HG03060 (cell line): ENCODE data around the gene NPIPB6.
A peak's percentile ranks its signal among the peaks of the same experiment; 100 is the strongest.
"Not testable (repeated sequence)": the region's sequence is repeated elsewhere in the genome, so short reads cannot be mapped to it uniquely, and the experiment has no call there.

Experiments
- ATAC-seq: cut with Tn5 transposase; IDR thresholded peaks from one replicate; pipeline ENCODE4 v1.9.1; 2021; ENCODE audit warnings: low read depth, moderate number of reproducible peaks; ENCODE audit not compliant: unreplicated experiment

The NPIPB6 gene

GRCh38 chr16:28363408-28363807 lies at the start of gene NPIPB6:
Gene NPIPB6 (minus strand): TSS chr16:28363508. CDS start chr16:28362822, 686 bp downstream.
- not testable (repeated sequence) for ATAC-seq

- peak; percentile 68 for ATAC-seq
Observed at GRCh38 chr16:28403220-28404072, 40.1 kb upstream of the NPIPB6 start, which contains the start of gene EIF3CL. Gene EIF3CL (minus strand): TSS chr16:28403841. CDS start chr16:28403618, 223 bp downstream.

- not testable (repeated sequence) for ATAC-seq
Observed at GRCh38 chr16:28392054-28392453, 28.7 kb upstream of the NPIPB6 start.

GRCh38 chr16:28382177-28382867 lies 19.0 kb upstream of the NPIPB6 start:
- ATAC-seq: not testable (repeated sequence)

GRCh38 chr16:28377822-28378221 lies 14.5 kb upstream of the NPIPB6 start:
- ATAC-seq: not testable (repeated sequence)

- not testable (repeated sequence) for ATAC-seq
Observed at GRCh38 chr16:28377108-28377625, 13.9 kb upstream of the NPIPB6 start.

- ATAC-seq: not testable (repeated sequence)
Observed at GRCh38 chr16:28375115-28375514, 11.8 kb upstream of the NPIPB6 start.

- not testable (repeated sequence) for ATAC-seq
Observed at GRCh38 chr16:28374281-28374680, 11.0 kb upstream of the NPIPB6 start.

- not testable (repeated sequence) for ATAC-seq
Observed at GRCh38 chr16:28367926-28368325, 4.6 kb upstream of the NPIPB6 start.

- ATAC-seq: peak; percentile 47
Observed at GRCh38 chr16:28364268-28365173, 1.2 kb upstream of the NPIPB6 start.

- ATAC-seq: not testable (repeated sequence)
Observed at GRCh38 chr16:28362600-28362999, 708 bp downstream of the NPIPB6 start.

- ATAC-seq: not testable (repeated sequence)
Observed at GRCh38 chr16:28338230-28338629, 25.1 kb downstream of the NPIPB6 start.

- not testable (repeated sequence) for ATAC-seq
Observed at GRCh38 chr16:28336940-28337710, 26.2 kb downstream of the NPIPB6 start.

GRCh38 chr16:28335678-28336077 lies 27.6 kb downstream of the NPIPB6 start:
- ATAC-seq: not testable (repeated sequence)

- ATAC-seq: not testable (repeated sequence)
Observed at GRCh38 chr16:28332632-28333031, 30.7 kb downstream of the NPIPB6 start.

GRCh38 chr16:28330981-28331380 lies 32.3 kb downstream of the NPIPB6 start:
- ATAC-seq: not testable (repeated sequence)

- not testable (repeated sequence) for ATAC-seq
Observed at GRCh38 chr16:28330232-28330631, 33.1 kb downstream of the NPIPB6 start.

- no peak for ATAC-seq
Observed at GRCh38 chr16:28326881-28327610, 36.3 kb downstream of the NPIPB6 start.

- ATAC-seq: no peak
Observed at GRCh38 chr16:28324887-28325279, 38.4 kb downstream of the NPIPB6 start.
